SK-N-SH treated with all-trans-retinoic acid at 6 μM for 48 hours (cell line): Measurements from ENCODE around the gene NQO2.
A peak's percentile ranks its signal among the peaks of the same experiment; 100 is the strongest.

Experiments
- ATAC-seq: fragments of 200-7000 bp; cut with Tn5 transposase; 3 replicates; pipeline ENCODE4 v1.9.1; 2020; ENCODE audit warnings: mild to moderate bottlenecking, moderate library complexity
- ARNTL ChIP-seq: fragments of 450-650 bp; formaldehyde crosslinking; IDR thresholded peaks from 2 replicates; pipeline ENCODE4 v1.5.0; 2020; ENCODE audit warnings: low read depth, mild to moderate bottlenecking, moderate library complexity, borderline replicate concordance
- BACH2 ChIP-seq: fragments of 250-450 bp; sonication (Bioruptor Pico); IDR thresholded peaks from 2 replicates; pipeline ENCODE4 v1.9.0; 2021; ENCODE audit warnings: mild to moderate bottlenecking, borderline replicate concordance
- CSDC2 ChIP-seq: fragments of 250-450 bp; sonication (Bioruptor Pico); IDR thresholded peaks from 2 replicates; pipeline ENCODE4 v1.5.0; 2020; ENCODE audit warnings: mild to moderate bottlenecking, moderate library complexity
- CSRNP3 ChIP-seq: fragments of 250-450 bp; sonication (Bioruptor Pico); IDR thresholded peaks from 2 replicates; pipeline ENCODE4 v1.5.1; 2021; ENCODE audit warnings: mild to moderate bottlenecking, moderate library complexity
- ESRRG ChIP-seq: fragments of 250-450 bp; sonication (Bioruptor Pico); IDR thresholded peaks from 2 replicates; pipeline ENCODE4 v1.6.1; 2021; ENCODE audit warnings: mild to moderate bottlenecking
- OSR1 ChIP-seq: fragments of 250-450 bp; sonication (Bioruptor Pico); IDR thresholded peaks from 2 replicates; pipeline ENCODE4 v1.8.0; 2022; ENCODE audit warnings: moderate library complexity, mild to moderate bottlenecking, inconsistent platforms
- PATZ1 ChIP-seq: fragments of 250-450 bp; sonication (Bioruptor Pico); IDR thresholded peaks from 2 replicates; pipeline ENCODE4 v1.8.0; 2020; ENCODE audit warnings: mild to moderate bottlenecking, moderate library complexity, borderline replicate concordance
- POU6F1 ChIP-seq: fragments of 250-450 bp; sonication (Bioruptor Pico); IDR thresholded peaks from 2 replicates; pipeline ENCODE4 v1.8.0; 2021; ENCODE audit warnings: low read depth, mild to moderate bottlenecking, moderate library complexity, borderline replicate concordance
- PPARA ChIP-seq: fragments of 250-450 bp; sonication (Bioruptor Pico); IDR thresholded peaks from 2 replicates; pipeline ENCODE4 v1.5.0; 2020; ENCODE audit warnings: mild to moderate bottlenecking, borderline replicate concordance
- SNAI2 ChIP-seq: fragments of 250-450 bp; sonication (Bioruptor Pico); IDR thresholded peaks from 2 replicates; pipeline ENCODE4 v1.5.0; 2020; ENCODE audit warnings: mild to moderate bottlenecking, moderate library complexity
- TCF4 ChIP-seq: fragments of 250-450 bp; sonication (Bioruptor Pico); IDR thresholded peaks from 2 replicates; pipeline ENCODE4 v1.8.0; 2021; ENCODE audit warnings: mild to moderate bottlenecking, moderate library complexity, borderline replicate concordance
- TSHZ2 ChIP-seq: fragments of 250-450 bp; sonication (Bioruptor Pico); IDR thresholded peaks from 2 replicates; pipeline ENCODE4 v1.5.0; 2020; ENCODE audit warnings: mild to moderate bottlenecking, moderate library complexity
- ZC3H10 ChIP-seq: fragments of 250-450 bp; sonication (Bioruptor Pico); IDR thresholded peaks from 2 replicates; pipeline ENCODE4 v1.5.1; 2021; ENCODE audit warnings: mild to moderate bottlenecking, moderate library complexity
- ZFP3 ChIP-seq: fragments of 250-450 bp; sonication (Bioruptor Pico); IDR thresholded peaks from 2 replicates; pipeline ENCODE4 v1.5.0; 2020; ENCODE audit warnings: mild to moderate bottlenecking, moderate library complexity
- ZFP30 ChIP-seq: fragments of 450-650 bp; formaldehyde crosslinking; IDR thresholded peaks from 2 replicates; pipeline ENCODE4 v1.5.0; 2022; ENCODE audit warnings: mild to moderate bottlenecking, moderate library complexity
- ZNF565 ChIP-seq: fragments of 450-650 bp; formaldehyde crosslinking; conservative IDR thresholded peaks from 2 replicates; pipeline ENCODE4 v1.5.0; 2020; ENCODE audit warnings: low read depth, mild to moderate bottlenecking, moderate library complexity
- ZNF70 ChIP-seq: fragments of 450-650 bp; formaldehyde crosslinking; IDR thresholded peaks from 2 replicates; pipeline ENCODE4 v1.5.0; 2020; ENCODE audit warnings: mild to moderate bottlenecking, moderate library complexity
- ZNF8 ChIP-seq: fragments of 450-650 bp; formaldehyde crosslinking; IDR thresholded peaks from 2 replicates; pipeline ENCODE4 v1.5.0; 2020; ENCODE audit warnings: mild to moderate bottlenecking, moderate library complexity

NQO2 gene

GRCh38 chr6:2976571-2977085 lies 23.1 kb upstream of the NQO2 start:
- ATAC-seq, result peak; percentile 67
- no peak for TF ChIP-seq CSRNP3 (CRISPR knock-in tag)

GRCh38 chr6:2977290-2977689 lies 22.4 kb upstream of the NQO2 start:
- TF ChIP-seq ZNF8 (CRISPR knock-in tag) (no peak), CSDC2 (no peak), ZNF70 (CRISPR knock-in tag) (no peak), PPARA (CRISPR knock-in tag) (no peak), TCF4 (CRISPR knock-in tag) (no peak), BACH2 (CRISPR knock-in tag) (no peak), OSR1 (CRISPR knock-in tag) (no peak), TSHZ2 (CRISPR knock-in tag) (no peak), ZFP3 (CRISPR knock-in tag) (no peak), ZC3H10 (CRISPR knock-in tag) (no peak), ESRRG (CRISPR knock-in tag) (no peak), ZNF565 (CRISPR knock-in tag) (no peak), POU6F1 (CRISPR knock-in tag) (no peak)
- no peak for ATAC-seq

- no peak for TF ChIP-seq ARNTL (CRISPR knock-in tag)
- TF ChIP-seq ZFP30, result no peak
- TF ChIP-seq ZNF70 (CRISPR knock-in tag), result no peak
- TF ChIP-seq ZC3H10 (CRISPR knock-in tag), result no peak
- TF ChIP-seq TSHZ2 (CRISPR knock-in tag), result no peak
- TF ChIP-seq SNAI2 (CRISPR knock-in tag), result no peak
- no peak for TF ChIP-seq ZNF565 (CRISPR knock-in tag)
- no peak for TF ChIP-seq PATZ1 (CRISPR knock-in tag)
- no peak for ATAC-seq
These were observed 21.7 kb upstream of the NQO2 start for GRCh38 chr6:2977799-2978590.
